Gastroesophageal sphincter (tissue), 3 donors: Measurements from ENCODE around the gene TSACC.

Experiments used
- POLR2A ChIP-seq, 2 donors: fragments of 450-650 bp; IDR thresholded peaks; one replicate each; pipeline ENCODE4 v1.6.1; 2017; ENCODE audit warnings: antibody characterized with exemption in 2 of 2, mild to moderate bottlenecking in 2 of 2, moderate library complexity in 1 of 2
- TF ChIP-seq, protein P1 (sequence below), 4 experiments: fragments of 200-600 bp in 2 of 4; fragments of 450-650 bp in 2 of 4; sonication (generic) in 1 of 4; IDR thresholded peaks; one replicate each; pipeline ENCODE4 v1.5.1; 2017 to 2019; ENCODE audit warnings: antibody characterized with exemption in 4 of 4, mild to moderate bottlenecking in 2 of 4, moderate library complexity in 2 of 4

DNA sequence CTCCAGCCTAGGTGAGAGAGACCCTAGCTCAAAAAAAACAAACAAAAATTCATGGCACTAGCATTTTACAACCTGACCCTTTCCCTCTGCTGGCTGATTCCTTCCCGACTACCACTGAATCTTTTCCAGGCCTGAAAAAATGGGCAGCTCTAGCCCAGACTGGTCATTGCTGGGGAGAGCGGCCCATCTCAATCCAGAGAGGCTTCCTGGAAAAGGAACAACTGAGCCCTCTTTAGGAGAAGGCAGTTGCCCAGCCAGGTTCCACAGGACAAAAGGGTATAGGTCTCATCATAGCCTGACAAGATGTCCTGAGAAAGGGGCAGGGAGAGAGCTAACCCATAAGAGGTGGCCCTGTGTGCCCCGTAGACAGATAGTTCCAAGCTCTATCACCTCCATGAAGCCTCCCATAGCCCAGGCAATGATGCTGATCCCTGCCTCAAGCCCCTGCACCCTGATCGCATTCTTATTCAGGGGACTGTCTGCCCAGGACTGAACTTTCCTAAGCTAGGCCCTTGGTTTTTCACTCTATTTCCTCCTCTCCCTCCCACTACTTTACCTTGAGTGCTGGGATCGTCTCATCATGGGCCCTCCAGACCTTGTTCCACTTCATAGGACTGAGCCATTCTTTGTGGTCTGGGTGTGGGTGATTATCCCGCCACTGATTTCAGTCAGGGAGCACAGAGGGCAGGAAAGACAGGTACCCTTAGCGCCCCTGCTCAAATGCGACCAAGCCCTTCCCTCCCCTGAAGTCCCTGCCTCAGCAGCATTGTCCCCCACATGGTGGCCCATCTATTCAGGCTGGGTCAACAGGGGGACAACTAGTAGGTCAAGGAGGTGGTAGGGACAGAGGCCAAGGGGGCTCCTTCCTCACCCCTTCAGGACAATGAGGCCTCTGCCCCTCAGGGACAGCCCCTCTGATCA lies 48.9 kb downstream of the TSACC start:
- TF ChIP-seq, protein P1, sequence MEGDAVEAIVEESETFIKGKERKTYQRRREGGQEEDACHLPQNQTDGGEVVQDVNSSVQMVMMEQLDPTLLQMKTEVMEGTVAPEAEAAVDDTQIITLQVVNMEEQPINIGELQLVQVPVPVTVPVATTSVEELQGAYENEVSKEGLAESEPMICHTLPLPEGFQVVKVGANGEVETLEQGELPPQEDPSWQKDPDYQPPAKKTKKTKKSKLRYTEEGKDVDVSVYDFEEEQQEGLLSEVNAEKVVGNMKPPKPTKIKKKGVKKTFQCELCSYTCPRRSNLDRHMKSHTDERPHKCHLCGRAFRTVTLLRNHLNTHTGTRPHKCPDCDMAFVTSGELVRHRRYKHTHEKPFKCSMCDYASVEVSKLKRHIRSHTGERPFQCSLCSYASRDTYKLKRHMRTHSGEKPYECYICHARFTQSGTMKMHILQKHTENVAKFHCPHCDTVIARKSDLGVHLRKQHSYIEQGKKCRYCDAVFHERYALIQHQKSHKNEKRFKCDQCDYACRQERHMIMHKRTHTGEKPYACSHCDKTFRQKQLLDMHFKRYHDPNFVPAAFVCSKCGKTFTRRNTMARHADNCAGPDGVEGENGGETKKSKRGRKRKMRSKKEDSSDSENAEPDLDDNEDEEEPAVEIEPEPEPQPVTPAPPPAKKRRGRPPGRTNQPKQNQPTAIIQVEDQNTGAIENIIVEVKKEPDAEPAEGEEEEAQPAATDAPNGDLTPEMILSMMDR (IDR thresholded peaks at IDR 0.05) = no peak
- no peak for TF ChIP-seq POLR2A (IDR thresholded peaks at IDR 0.05)
